HPDE6-E6E7 (cell line): ENCODE measurements around the gene DNM1L.
A peak's percentile ranks its signal among the peaks of the same experiment; 100 is the strongest.

Experiments
- DNase-seq: peaks from one replicate; pipeline ENCODE4 v3.0.0; 2011; ENCODE audit warnings: missing footprints; ENCODE audit errors: extremely low spot score

The DNM1L gene

GRCh38 chr12:32679091-32679919 is at the start of gene DNM1L:
Gene DNM1L (plus strand): TSS chr12:32679301. CDS start chr12:32679364, 63 bp downstream.
- DNase-seq = peak; percentile 90

DNA sequence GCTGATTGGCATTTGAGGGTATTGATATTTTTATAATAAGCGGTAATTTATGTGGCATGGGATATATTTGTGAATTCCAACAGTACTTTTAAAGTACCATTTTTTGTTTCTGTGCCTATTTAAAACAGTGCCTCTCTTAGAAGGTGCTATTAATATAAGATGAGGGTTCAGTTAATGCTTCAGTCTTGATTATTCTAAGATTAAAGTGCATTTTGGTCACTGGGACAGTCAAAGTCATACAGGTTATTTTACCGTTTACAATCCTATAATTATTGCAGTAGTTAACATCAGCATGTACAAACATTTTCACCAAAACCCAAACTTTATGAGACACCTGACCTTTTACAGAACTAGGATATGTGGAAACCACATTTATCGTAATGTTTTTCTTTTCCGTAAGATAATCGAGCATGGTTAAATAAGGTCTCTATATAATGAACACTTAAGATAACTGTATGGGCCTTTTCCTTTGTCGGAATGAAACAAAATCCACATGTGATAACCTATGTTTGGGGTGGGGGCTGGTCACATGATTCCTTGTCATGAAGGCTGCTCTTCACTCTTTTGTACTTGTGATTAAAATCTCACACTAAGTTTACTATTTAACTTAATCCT is 37.7 kb upstream of the DNM1L start:
- no peak for DNase-seq

GRCh38 chr12:32644431-32644830 is 34.7 kb upstream of the DNM1L start:
- no peak for DNase-seq

GRCh38 chr12:32647275-32647674 is 31.8 kb upstream of the DNM1L start:
- no peak for DNase-seq

- peak; percentile 34 for DNase-seq
Observed at GRCh38 chr12:32650508-32650907, 28.6 kb upstream of the DNM1L start.

DNA sequence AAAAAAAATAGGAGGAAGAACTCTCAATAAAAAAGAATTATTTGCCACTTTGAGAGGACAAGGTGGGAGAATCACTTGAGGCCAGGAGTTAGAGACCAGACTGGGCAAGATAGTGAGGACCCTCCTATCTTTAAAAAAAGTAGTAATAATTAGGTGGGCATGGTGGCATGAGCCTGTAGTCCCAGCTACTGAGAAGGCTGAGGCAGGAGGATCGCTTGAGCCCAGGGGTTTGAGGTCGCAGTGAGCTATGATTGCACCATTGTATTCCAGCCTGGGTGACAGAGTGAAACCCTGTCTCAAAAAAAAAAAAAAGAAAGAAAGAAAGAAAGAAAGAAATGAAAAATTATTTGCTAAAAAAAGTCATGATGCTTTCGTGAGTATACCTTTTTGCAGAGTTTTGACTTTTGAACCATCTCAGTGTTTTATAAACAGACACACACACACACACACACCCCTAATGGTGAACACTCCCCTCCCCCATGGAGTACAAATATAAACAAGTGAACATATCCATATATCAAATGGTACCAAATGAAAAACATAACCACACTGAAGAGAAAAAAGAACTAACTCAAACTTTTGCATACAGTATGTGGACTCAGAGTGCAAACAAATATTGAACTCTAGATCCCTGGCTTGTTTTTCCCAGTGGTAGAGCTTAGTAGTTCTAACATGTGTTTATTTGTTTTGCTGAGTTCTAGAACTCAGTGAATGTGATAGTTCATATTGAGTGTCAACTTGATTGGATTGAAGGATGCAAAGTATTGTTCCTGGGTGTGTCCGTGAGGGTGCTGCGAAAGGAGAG is 27.7 kb upstream of the DNM1L start:
- no peak for DNase-seq

GRCh38 chr12:32651956-32652210 is 27.2 kb upstream of the DNM1L start:
- no peak for DNase-seq

DNA sequence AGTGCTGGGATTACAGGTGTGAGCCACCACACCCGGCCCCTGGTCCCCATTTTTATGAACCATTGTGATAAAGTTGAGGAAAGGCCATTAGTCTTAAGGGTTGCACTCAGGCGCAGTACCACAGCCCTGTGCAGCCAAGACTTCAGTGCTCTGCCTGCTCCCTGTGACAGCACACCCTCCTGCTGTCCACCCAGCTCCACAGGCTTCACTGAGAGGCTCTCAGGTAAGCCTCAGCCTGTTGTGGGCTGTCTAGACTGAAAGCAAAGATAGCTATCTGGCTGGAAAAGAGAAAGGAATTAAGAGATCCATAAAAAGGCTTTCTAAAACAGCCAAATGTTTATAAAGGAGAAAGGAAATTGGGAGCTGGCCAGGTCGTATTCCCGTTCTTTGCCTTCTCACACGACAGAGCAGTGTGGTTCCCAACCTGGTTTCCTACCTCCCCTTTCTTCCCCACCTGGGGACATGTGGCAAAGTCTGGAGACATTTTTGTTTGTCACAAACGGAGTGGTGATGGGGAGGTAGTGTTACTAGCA is 19.1 kb upstream of the DNM1L start:
- no peak for DNase-seq

- no peak for DNase-seq
Observed at GRCh38 chr12:32661706-32662105, 17.4 kb upstream of the DNM1L start.

DNA sequence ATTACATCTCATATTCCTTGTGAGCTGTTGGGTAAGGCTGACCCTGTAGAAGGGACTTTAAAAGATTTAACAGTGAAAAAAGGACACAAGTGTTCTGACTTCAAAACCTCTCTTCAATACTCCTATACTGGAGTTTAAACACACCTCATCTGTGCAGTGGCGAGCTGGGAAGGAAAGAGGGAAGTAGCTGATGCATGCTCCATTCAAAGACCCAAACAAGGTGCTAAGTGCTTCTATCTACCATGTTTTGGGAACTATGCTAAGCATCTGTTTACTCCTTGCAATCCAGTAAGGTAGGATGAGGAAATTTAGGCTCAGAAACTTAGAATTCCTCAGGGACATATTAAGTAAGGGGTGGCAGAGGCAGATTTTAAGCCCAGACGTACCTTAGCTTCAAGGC is 16.4 kb upstream of the DNM1L start:
- DNase-seq = no peak

DNA sequence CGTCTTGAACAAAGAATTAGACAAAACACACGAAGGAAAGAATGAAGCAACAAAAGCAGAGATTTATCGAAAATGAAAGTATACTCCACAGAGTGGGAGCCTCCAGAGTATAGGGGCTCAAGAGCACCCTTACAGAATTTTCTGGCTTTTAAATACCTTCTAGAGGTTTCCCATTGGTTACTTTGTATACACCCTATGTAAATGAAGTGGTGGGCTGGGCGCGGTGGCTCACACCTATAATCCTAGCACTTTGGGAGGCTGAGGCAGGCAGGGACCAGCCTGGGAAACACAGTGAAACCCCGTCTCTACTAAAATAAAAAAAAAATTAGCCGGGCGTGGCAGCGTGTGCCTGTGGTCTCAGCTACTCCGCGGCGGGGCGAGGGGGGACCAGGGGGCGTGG is 13.1 kb upstream of the DNM1L start:
- no peak for DNase-seq

DNA sequence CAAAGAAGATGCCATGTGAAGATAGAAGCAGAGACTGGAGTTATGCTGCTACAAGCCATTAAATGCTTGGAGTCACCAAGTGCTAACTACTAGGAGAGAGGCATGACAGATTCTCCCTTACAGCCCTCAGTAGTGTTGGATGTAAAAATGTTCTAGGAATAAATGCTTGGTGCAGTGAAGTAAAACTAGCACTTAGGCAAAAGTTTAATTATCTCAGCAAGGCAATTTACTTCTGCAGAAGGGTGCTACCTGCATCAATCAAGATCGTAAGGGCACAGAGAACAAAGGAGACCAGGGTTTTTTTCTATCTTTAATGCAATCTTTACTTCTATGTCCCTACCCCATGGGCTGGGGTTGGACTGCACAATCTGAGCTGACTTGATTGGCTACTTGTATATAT is 9.5 kb upstream of the DNM1L start:
- DNase-seq = no peak

- DNase-seq = peak; percentile 33
Observed at GRCh38 chr12:32671930-32672780, 6.9 kb upstream of the DNM1L start.

DNA sequence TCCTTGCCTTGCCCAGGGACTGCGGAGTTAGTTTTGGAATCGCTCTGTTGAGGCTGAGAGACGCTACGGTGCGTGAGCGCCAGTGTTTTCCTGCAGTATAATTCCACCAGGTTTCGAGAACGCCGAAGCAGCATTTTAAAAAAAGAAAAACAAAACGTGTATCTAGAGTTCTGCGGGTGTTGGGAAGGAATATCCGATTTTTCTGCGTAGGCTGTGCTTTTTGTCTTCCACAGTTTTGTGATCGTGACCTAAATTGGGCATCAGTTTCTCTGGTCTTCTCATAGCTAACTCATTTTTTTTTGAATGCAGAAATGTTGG is 778 bp downstream of the DNM1L start:
- no peak for DNase-seq

GRCh38 chr12:32680787-32681186 is 1.7 kb downstream of the DNM1L start:
- DNase-seq = no peak

- DNase-seq = no peak
Observed at GRCh38 chr12:32681272-32681671, 2.2 kb downstream of the DNM1L start.

GRCh38 chr12:32686340-32686739 is 7.2 kb downstream of the DNM1L start:
- DNase-seq = no peak

DNA sequence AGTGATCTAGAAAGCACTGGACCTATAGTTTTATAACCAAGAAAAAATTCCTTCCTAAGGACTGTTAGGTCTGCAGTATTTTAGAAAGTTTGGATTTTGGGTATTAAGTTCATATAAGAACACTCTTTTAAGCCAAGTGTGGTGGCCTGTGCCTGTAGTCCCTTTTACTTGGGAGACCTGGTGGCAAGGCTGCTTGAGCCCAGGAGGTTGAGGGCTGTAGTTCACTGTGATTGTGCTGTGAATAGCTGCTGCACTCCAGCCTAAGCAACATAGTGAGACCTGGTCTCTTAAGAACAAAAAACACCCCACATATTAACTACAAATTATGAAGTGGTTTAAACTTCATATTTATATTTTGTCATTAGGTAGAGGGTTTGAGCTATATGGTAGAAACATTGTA is 9.7 kb downstream of the DNM1L start:
- DNase-seq = no peak

DNA sequence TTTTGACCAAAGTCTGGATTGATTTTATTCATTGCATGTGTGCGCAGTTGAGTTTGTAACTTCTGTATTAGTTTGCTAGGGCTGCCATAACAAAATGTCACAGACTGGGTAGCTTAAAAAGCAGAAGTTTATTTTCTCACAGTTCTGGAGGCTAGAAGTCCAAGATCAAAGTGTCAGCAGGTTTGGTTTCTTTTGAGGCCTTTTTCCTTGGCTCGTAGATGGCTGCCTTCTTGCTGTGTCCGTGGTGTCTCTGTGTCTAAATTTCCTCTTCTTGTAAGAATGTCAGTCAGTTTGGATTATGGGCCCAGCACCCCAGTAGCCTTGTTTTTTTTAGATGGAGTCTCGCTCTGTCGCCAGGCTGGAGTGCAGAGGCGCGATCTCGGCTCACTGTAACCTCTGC is 11.8 kb downstream of the DNM1L start:
- no peak for DNase-seq

DNA sequence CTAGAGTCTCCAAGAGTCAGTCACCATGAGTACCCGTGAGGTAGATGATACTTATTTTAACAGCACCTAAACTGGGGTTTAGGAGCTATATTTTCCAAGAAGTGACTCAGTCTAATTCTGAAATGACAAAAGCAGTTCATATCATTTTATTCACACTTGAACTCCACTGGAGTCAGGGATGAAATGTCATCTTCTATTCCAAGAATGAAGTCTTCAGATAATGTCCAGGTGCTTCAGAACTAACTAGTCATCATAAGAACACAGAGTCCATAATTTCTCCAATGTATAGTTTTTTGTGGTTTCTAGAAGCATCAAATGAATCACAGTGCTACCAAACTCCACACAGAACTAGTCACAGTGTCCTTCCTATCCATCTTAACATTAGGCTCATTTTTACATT is 13.3 kb downstream of the DNM1L start:
- no peak for DNase-seq

GRCh38 chr12:32693036-32693435 is 13.9 kb downstream of the DNM1L start:
- DNase-seq = no peak

- no peak for DNase-seq
Observed at GRCh38 chr12:32695787-32696186, 16.7 kb downstream of the DNM1L start.
